Thyroid gland (tissue), 4 donors: ENCODE data around the gene GPR183. TPM values are rescaled to one million over a fixed set of nuclear protein-coding genes. Genes with fewer than 3 reads are reported as not detected.
"Not testable (repeated sequence)": the region's sequence is repeated elsewhere in the genome, so short reads cannot be mapped to it uniquely, and the experiment has no call there.

Experiments
- DNase-seq, 2 donors: peaks; one replicate each; pipeline ENCODE4 v3.0.0-alpha.2; 2019
- H3K27ac ChIP-seq, 3 donors: fragments of 200-600 bp; sonication (generic); 1 replicate in 2 of 3; 2 replicates in 1 of 3; pipeline ENCODE4 v1.5.1; 2016 to 2019; ENCODE audit warnings: mild to moderate bottlenecking in 1 of 3, moderate library complexity in 1 of 3
- H3K27me3 ChIP-seq: fragments of 200-600 bp; sonication (generic); one replicate; pipeline ENCODE4 v1.5.1; 2019
- H3K36me3 ChIP-seq, 2 donors: fragments of 200-600 bp; sonication (generic); one replicate each; pipeline ENCODE4 v1.5.1; 2016 to 2019
- H3K4me1 ChIP-seq, 2 donors: fragments of 200-600 bp; sonication (generic); one replicate each; pipeline ENCODE4 v1.5.1; 2017 to 2019
- H3K4me3 ChIP-seq, 3 donors: fragments of 200-600 bp; sonication (generic); replicated peaks in 1 of 3; 1 replicate in 2 of 3; 2 replicates in 1 of 3; pipeline ENCODE4 v1.5.1; 2016; ENCODE audit warnings: mild to moderate bottlenecking in 1 of 3
- H3K9me3 ChIP-seq: fragments of 200-600 bp; sonication (generic); one replicate; pipeline ENCODE4 v1.5.1; 2017
- POLR2A ChIP-seq, 2 donors: fragments of 450-650 bp; IDR thresholded peaks; one replicate each; pipeline ENCODE4 v1.6.1; 2017; ENCODE audit warnings: antibody characterized with exemption in 2 of 2, mild to moderate bottlenecking in 2 of 2, moderate library complexity in 1 of 2
- WGBS, 2 donors: methylation state at CpG; one replicate each; pipeline ENCODE4 v1.1.5; 2017; 5-methylcytosine and 5-hydroxymethylcytosine counted together
- intact Hi-C: fragments of 100-400 bp; cut with DNase I; formaldehyde crosslinking; loops from one replicate; pipeline ENCODE4 v1.15.1; 2023
- microRNA counts, 2 donors: library from miRNA; unstranded; fragments of <30 nt; microRNA quantifications; one replicate each; lab custom pipeline; 2016 to 2017
- microRNA-seq: library from miRNA; unstranded; fragments of <30 nt; microRNA quantifications from one replicate; pipeline ENCODE4, GENCODE V29; 2016
- small RNA-seq: library from RNA; depleted of rRNA; stranded (forward); fragments of <200 nt; gene quantifications from one replicate; pipeline ENCODE3, GENCODE V24; 2016
- total RNA-seq, 4 donors: library from RNA; depleted of rRNA; stranded (reverse); fragments of >200 nt; gene quantifications; one replicate each; pipeline ENCODE4 v1.2.3, GENCODE V29; 2016
- TF ChIP-seq, protein P1 (sequence below), 6 experiments: fragments of 200-600 bp in 3 of 6; fragments of 450-650 bp in 3 of 6; sonication (generic) in 3 of 6; IDR thresholded peaks; one replicate each; pipeline ENCODE4 v1.5.1; 2016 to 2019; ENCODE audit warnings: antibody characterized with exemption in 6 of 6, mild to moderate bottlenecking in 2 of 6, inconsistent platforms in 1 of 6, moderate library complexity in 1 of 6

Gene GPR183
- total RNA-seq, 4 donors from 2014 or later, result 2.5 to 9.7 (median 5.1) TPM

DNA sequence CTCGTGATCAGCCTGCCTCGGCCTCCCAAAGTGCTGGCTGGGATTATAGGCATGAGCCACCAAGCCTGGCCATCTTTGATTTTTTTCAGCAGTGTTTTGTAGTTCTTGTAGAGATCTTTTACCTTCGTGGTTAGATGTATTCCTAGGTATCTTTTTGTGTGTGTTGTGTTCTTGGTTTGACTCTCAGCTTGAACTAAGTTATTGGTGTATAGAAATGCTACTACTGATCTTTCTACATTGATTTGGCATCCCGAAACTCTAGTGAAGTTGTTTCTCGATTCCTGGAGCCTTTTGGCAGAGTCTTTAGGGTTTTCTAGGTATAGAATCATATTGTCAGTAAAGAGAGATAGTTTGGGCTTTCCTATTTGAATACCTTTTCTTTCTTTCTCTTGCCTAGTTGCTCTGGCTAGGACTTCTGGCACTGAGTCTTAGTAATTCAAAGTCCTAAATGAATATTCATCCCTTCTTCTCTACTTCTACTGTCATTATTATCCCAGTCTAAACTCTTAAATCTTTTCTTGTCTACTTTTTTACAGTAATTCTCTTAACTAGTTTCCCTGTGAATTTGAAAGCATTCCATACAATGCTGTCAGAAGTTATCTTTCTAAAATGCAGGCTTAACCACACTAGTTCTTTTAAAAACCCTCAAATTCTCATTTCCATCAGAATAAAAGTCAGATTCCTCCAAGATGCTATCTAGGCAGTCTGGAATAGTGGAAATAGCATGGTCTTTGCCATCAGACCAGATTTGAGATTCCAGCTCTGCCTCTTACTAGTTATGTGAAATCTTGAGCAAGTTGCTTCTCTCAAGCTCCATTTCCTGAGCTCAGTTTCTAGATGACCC lies 56.0 kb downstream of the GPR183 start:
- Histone ChIP-seq H3K36me3 (no peaks in the 10 kb centered on the region), H3K27ac (no peak overlapping the region), H3K4me1 (no peaks in the 10 kb centered on the region), H3K9me3 (no peaks in the 10 kb centered on the region), H3K4me3 (no peak overlapping the region), H3K27me3 (no peaks in the 10 kb centered on the region)
- WGBS, 2 donors, result 92 to 93% methylated on average over 5 of the region's 5 CpGs
- DNase-seq, result no peak
- intact Hi-C loops, result no loop called here
- TF ChIP-seq, protein P1, sequence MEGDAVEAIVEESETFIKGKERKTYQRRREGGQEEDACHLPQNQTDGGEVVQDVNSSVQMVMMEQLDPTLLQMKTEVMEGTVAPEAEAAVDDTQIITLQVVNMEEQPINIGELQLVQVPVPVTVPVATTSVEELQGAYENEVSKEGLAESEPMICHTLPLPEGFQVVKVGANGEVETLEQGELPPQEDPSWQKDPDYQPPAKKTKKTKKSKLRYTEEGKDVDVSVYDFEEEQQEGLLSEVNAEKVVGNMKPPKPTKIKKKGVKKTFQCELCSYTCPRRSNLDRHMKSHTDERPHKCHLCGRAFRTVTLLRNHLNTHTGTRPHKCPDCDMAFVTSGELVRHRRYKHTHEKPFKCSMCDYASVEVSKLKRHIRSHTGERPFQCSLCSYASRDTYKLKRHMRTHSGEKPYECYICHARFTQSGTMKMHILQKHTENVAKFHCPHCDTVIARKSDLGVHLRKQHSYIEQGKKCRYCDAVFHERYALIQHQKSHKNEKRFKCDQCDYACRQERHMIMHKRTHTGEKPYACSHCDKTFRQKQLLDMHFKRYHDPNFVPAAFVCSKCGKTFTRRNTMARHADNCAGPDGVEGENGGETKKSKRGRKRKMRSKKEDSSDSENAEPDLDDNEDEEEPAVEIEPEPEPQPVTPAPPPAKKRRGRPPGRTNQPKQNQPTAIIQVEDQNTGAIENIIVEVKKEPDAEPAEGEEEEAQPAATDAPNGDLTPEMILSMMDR (IDR thresholded peaks at IDR 0.05), result no peak
- TF ChIP-seq POLR2A (IDR thresholded peaks at IDR 0.05), result no peak

DNA sequence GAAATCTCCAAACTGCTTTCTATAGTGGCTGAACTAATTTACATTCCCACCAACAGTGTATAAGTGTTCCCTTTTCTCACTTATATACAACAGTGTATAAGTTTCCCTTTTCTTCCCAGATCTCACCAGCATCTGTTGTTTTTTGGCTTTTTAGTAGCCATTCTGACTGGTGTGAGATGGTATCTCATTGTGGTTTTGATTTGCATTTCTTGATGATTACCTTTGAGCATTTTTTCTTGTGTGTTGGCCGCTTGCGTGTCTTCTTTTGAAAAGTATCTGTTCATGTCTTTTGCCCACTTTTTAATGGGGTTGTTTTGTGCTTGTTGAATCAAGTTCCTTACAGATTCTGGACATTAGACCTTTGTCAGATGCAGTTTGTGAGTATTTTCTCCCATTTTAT lies 57.6 kb downstream of the GPR183 start:
- DNase-seq, H3K27ac ChIP-seq, H3K4me3 ChIP-seq, H3K4me1 ChIP-seq, intact Hi-C loops, H3K36me3 ChIP-seq, H3K9me3 ChIP-seq, H3K27me3 ChIP-seq: not testable (repeated sequence)
- WGBS, 2 donors, result 97 to 98% methylated on average over 2 of the region's 2 CpGs

DNA sequence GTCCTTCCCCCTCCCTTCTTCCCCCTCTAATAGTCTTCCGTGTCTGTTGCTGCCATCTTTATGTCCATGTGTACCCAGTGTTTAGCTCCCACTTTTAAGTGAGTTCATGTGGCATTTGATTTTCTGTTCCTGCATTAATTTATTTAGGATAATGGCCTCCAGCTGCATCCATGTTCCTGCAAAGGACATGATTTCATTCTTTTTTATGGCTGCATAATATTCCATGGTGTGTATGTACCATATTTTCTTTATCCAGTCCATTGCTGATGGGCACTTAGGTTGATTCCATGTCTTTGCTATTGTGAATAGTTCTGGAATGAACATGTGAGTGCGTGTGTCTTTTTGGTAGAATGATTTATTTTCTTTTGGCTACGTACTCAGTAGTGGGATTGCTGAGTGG lies 58.0 kb downstream of the GPR183 start:
- H3K27ac ChIP-seq, DNase-seq, H3K27me3 ChIP-seq, H3K36me3 ChIP-seq, intact Hi-C loops, H3K9me3 ChIP-seq, H3K4me3 ChIP-seq, H3K4me1 ChIP-seq: not testable (repeated sequence)
- WGBS, 2 donors, result 98 to 100% methylated on average over 3 of the region's 3 CpGs

DNA sequence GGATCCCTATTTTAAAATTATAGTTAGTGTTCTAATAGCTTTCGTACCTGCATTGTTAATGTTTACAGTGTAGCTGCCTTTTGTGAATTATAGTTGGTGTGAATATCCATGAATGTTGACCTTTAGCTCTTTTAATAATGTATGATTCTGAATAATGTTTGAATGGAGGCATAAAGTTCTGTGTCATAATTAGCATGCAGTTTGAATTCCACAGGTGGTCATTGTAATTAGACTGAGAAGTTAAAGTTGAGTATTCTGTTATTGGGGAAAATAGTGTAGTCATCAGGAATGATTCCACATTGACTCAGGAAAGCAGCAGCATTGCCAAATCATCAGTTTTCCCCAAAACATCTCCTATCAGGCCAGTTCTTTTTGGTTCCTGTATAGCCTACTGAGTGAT lies 61.1 kb downstream of the GPR183 start:
- no peak overlapping the region for H3K4me3 ChIP-seq
- no peaks in the 10 kb centered on the region for H3K9me3 ChIP-seq
- H3K4me1 ChIP-seq, result no peaks in the 10 kb centered on the region
- no peak overlapping the region for H3K27ac ChIP-seq
- no peaks in the 10 kb centered on the region for H3K27me3 ChIP-seq
- H3K36me3 ChIP-seq, result peaks cover 0 to 6% of the 10 kb centered on the region in 2 donors
- no peak for TF ChIP-seq POLR2A (IDR thresholded peaks at IDR 0.05)
- TF ChIP-seq, protein P1 (IDR thresholded peaks at IDR 0.05), result no peak
- intact Hi-C loops, result no loop called here
- WGBS, 2 donors, result 95 to 100% methylated on average over 1 of the region's 1 CpG
- DNase-seq, result no peak

MicroRNAs encoded within 50 kb of the gene (microRNA counts, 767-probe panel; counts per million panel counts)
- microRNA hsa-miR-623 (lab: Ali Mortazavi, UCI), result 0 counts per million in 2 donors

Small RNAs within 50 kb of the gene (microRNA-seq; reads per million reads assigned to microRNA genes)
- not detected for gene MIR623

Small RNAs within 50 kb of the gene (small RNA-seq; reads per million reads assigned to genes)
- not detected for gene MIR623

Other genes starting within 250 kb of the GPR183 start
- 10 to 100 TPM; 56.8 to 88.5 (median 77.7) TPM for gene UBAC2, start 106.5 kb downstream of the GPR183 start, total RNA-seq
- under 1 TPM in 2 of 4 donors, not detected in 2; 0.27 to 0.96 TPM for gene GPR18, start 49.0 kb downstream of the GPR183 start, total RNA-seq
- gene TM9SF2, start 194.1 kb upstream of the GPR183 start, total RNA-seq, result 100 to 1,000 TPM; 185 to 207 (median 200) TPM